OCI-LY3 (cell line): ENCODE measurements around the gene PARVA.

ENCODE experiments used
- EZH2phosphoT487 ChIP-seq: fragments of 200-600 bp; shearing (Covaris generic); IDR thresholded peaks from 2 replicates; pipeline ENCODE4 v1.6.1; 2018; ENCODE audit warnings: antibody characterized with exemption, mixed run types, low read depth
- TF ChIP-seq, protein P1 (sequence below): fragments of 200-600, 300-600 bp; sonication (generic); IDR thresholded peaks from 2 replicates; pipeline ENCODE4 v1.5.1; 2014; ENCODE audit warnings: antibody characterized with exemption, low read length, low read depth

DNA sequence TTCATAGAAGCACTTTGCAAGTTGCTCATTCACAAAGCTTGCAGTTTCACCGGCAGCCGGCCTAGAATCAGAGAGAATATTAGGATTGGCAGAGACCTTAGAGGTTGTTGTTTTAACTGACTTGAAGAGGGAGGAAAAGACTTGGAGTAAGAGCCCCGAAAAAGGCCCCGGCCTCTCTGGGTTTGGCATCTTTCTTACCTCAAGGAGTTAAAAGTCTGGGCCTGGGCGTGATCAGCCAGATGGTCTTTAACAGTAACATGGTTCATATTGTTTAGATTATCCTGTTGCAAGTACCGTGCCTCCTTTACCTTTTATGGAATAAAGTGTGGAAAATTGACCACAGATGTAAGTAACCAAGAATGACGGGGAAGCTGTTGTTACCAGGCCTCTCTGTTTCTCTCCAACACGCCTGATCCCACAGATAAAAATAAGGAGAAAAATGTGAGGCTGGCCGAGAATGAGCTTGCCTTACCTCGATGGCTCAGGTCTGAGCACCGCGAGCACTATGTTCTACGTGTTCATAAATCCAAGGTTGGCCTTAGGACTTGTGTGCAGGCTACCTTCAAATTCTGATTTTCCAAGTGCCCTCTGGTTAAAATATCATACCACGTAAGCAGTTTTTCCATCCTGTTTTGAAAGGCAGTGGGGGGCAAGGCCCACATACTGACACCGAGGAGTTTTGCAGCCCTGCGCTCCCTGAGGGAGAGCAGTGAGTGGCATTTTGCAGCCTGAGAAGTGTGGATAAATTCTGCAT, 56.4 kb downstream of the PARVA start:
- TF ChIP-seq EZH2phosphoT487, result no peak
- TF ChIP-seq, protein P1, sequence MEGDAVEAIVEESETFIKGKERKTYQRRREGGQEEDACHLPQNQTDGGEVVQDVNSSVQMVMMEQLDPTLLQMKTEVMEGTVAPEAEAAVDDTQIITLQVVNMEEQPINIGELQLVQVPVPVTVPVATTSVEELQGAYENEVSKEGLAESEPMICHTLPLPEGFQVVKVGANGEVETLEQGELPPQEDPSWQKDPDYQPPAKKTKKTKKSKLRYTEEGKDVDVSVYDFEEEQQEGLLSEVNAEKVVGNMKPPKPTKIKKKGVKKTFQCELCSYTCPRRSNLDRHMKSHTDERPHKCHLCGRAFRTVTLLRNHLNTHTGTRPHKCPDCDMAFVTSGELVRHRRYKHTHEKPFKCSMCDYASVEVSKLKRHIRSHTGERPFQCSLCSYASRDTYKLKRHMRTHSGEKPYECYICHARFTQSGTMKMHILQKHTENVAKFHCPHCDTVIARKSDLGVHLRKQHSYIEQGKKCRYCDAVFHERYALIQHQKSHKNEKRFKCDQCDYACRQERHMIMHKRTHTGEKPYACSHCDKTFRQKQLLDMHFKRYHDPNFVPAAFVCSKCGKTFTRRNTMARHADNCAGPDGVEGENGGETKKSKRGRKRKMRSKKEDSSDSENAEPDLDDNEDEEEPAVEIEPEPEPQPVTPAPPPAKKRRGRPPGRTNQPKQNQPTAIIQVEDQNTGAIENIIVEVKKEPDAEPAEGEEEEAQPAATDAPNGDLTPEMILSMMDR, result no peak
